Measurements from ENCODE around the gene ENTPD1.
"Not testable (repeated sequence)": the region's sequence is repeated elsewhere in the genome, so short reads cannot be mapped to it uniquely, and the experiment has no call there.

Gene ENTPD1

DNA sequence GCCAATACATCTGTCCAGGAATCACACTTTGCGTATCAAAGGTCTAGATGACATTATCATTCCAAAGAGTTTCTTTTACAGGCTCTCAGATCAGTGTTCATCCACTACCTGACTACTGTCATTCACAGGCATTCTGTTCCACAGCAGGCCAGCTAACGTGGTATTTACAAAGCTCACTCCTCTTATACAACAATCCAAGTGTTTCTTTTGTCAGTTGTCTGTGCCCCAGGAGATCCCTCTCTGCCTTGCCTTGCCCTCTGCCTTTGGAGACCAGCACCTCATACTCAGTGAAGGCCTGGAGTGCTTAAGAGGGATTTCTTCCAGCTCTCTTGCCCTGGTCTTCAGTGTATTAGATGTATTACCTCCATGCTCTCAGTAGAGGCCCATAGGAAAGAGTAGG is 117.2 kb downstream of the ENTPD1 start:
- no peaks in the 10 kb centered on the region for H3K79me2 ChIP-seq (ENCODE audit: low read length)
- no peaks in the 10 kb centered on the region for H4K20me1 ChIP-seq (ENCODE audit: insufficient read depth, low read length)
- TF ChIP-seq EZH2 (optimal IDR thresholded peaks at IDR 0.05; ENCODE audit: low read depth, low read length) (no peak), EZH2phosphoT487 (IDR thresholded peaks at IDR 0.05; ENCODE audit: low read length) (no peak)
- TF ChIP-seq, protein P1, sequence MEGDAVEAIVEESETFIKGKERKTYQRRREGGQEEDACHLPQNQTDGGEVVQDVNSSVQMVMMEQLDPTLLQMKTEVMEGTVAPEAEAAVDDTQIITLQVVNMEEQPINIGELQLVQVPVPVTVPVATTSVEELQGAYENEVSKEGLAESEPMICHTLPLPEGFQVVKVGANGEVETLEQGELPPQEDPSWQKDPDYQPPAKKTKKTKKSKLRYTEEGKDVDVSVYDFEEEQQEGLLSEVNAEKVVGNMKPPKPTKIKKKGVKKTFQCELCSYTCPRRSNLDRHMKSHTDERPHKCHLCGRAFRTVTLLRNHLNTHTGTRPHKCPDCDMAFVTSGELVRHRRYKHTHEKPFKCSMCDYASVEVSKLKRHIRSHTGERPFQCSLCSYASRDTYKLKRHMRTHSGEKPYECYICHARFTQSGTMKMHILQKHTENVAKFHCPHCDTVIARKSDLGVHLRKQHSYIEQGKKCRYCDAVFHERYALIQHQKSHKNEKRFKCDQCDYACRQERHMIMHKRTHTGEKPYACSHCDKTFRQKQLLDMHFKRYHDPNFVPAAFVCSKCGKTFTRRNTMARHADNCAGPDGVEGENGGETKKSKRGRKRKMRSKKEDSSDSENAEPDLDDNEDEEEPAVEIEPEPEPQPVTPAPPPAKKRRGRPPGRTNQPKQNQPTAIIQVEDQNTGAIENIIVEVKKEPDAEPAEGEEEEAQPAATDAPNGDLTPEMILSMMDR (IDR thresholded peaks at IDR 0.05; ENCODE audit: low read length) = no peak
- H2AFZ ChIP-seq (ENCODE audit: low read length) = no peak overlapping the region
- H3K4me1 ChIP-seq (ENCODE audit: low read length) = no peaks in the 10 kb centered on the region
- H3K4me2 ChIP-seq (ENCODE audit: low read depth, low read length) = no peak overlapping the region
- no peaks in the 10 kb centered on the region for H3K9me3 ChIP-seq (replicated peaks; ENCODE audit: insufficient read depth, low read length)
- no peak overlapping the region for H3K27ac ChIP-seq (ENCODE audit: low read length)
- H3K9me2 ChIP-seq (replicated peaks; ENCODE audit: insufficient read depth, low read length) = no peaks in the 10 kb centered on the region
- no peaks in the 10 kb centered on the region for H3F3A ChIP-seq (ENCODE audit: insufficient read depth, low read length)
- DNase-seq = no peak
- H3K9ac ChIP-seq (ENCODE audit: low read length) = no peak overlapping the region
- no peaks in the 10 kb centered on the region for H3K27me3 ChIP-seq (replicated peaks; ENCODE audit: insufficient read depth, low read length)
- H3K36me3 ChIP-seq (replicated peaks; ENCODE audit: insufficient read depth, low read length) = no peaks in the 10 kb centered on the region
- no peak overlapping the region for H3K4me3 ChIP-seq (ENCODE audit: low read length)

DNA sequence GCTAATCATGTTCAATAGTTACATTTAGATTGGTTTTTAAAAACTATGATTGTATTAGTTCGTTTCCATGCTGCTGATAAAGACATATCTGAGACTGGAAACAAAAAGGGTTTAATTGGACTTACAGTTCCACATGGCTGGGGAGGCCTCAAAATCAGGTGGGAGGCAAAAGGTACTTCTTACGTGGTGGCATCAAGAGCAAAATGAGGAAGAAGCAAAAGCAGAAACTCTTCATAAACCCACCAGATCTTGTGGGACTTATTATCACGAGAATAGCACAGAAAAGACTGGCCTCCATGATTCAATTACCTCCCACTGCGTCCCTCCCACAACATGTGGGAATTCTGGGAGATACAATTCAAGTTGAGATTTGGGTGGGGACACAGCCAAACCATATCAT is 117.7 kb downstream of the ENTPD1 start:
- no peak overlapping the region for H3K9ac ChIP-seq (ENCODE audit: low read length)
- no peak overlapping the region for H3K4me3 ChIP-seq (ENCODE audit: low read length)
- H3K27me3 ChIP-seq (replicated peaks; ENCODE audit: insufficient read depth, low read length) = no peaks in the 10 kb centered on the region
- no peak overlapping the region for H2AFZ ChIP-seq (ENCODE audit: low read length)
- no peak overlapping the region for H3K4me2 ChIP-seq (ENCODE audit: low read depth, low read length)
- no peaks in the 10 kb centered on the region for H3K9me2 ChIP-seq (replicated peaks; ENCODE audit: insufficient read depth, low read length)
- TF ChIP-seq, protein P1 (IDR thresholded peaks at IDR 0.05; ENCODE audit: low read length) = no peak
- TF ChIP-seq EZH2phosphoT487 (IDR thresholded peaks at IDR 0.05; ENCODE audit: low read length) = no peak
- TF ChIP-seq EZH2 (optimal IDR thresholded peaks at IDR 0.05; ENCODE audit: low read depth, low read length) = no peak
- no peaks in the 10 kb centered on the region for H3K9me3 ChIP-seq (replicated peaks; ENCODE audit: insufficient read depth, low read length)
- no peaks in the 10 kb centered on the region for H3K4me1 ChIP-seq (ENCODE audit: low read length)
- no peaks in the 10 kb centered on the region for H3F3A ChIP-seq (ENCODE audit: insufficient read depth, low read length)
- H3K36me3 ChIP-seq (replicated peaks; ENCODE audit: insufficient read depth, low read length) = no peaks in the 10 kb centered on the region
- H4K20me1 ChIP-seq (ENCODE audit: insufficient read depth, low read length) = no peaks in the 10 kb centered on the region
- H3K79me2 ChIP-seq (ENCODE audit: low read length) = no peaks in the 10 kb centered on the region
- DNase-seq = no peak
- H3K27ac ChIP-seq (ENCODE audit: low read length) = no peak overlapping the region

DNA sequence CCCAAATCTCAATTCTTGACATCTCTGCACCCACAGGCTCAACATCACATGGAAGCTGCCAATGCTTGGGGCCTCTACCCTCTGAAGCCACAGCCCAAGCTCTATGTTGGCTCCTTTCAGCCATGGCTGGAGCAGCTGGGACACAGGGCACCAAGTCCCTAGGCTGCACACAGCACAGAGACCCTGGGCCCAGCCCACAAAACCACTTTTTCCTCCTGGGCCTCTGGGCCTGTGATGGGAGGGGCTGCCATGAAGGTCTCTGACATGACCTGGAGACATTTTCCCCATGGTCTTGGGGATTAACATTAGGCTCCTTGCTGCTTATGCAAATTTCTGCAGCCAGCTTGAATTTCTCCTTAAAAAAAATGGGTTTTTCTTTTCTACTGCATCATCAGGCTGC is 118.8 kb downstream of the ENTPD1 start:
- DNase-seq; H2AFZ ChIP-seq (ENCODE audit: low read length); H3K4me2 ChIP-seq (ENCODE audit: low read depth, low read length); H3K79me2 ChIP-seq (ENCODE audit: low read length); H3K27me3 ChIP-seq (replicated peaks; ENCODE audit: insufficient read depth, low read length); H4K20me1 ChIP-seq (ENCODE audit: insufficient read depth, low read length); H3K9me3 ChIP-seq (replicated peaks; ENCODE audit: insufficient read depth, low read length); H3K9me2 ChIP-seq (replicated peaks; ENCODE audit: insufficient read depth, low read length); H3K4me1 ChIP-seq (ENCODE audit: low read length); H3F3A ChIP-seq (ENCODE audit: insufficient read depth, low read length); H3K4me3 ChIP-seq (ENCODE audit: low read length); H3K27ac ChIP-seq (ENCODE audit: low read length); H3K36me3 ChIP-seq (replicated peaks; ENCODE audit: insufficient read depth, low read length); H3K9ac ChIP-seq (ENCODE audit: low read length): not testable (repeated sequence)

DNA sequence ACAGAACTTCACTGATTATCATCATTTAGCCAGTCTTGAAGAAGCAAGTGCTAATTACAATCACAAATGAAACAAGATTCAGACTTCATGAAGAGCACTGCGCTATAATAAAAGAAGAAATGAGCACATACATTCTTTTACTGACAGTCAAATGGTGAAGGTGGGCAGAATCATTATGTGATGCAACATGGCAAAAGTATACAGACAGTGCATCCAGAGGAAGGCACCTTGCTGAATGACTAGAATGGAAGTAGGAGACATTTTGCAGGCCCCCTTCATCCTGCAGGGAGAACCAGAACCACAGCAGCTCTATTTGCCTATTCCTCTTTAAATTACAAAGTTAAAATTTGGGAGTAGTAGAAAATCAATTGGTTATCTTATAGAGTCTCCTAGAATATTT is 120.8 kb downstream of the ENTPD1 start:
- H3K4me2 ChIP-seq (ENCODE audit: low read depth, low read length) = no peak overlapping the region
- no peaks in the 10 kb centered on the region for H3K79me2 ChIP-seq (ENCODE audit: low read length)
- DNase-seq = no peak
- H3K27ac ChIP-seq (ENCODE audit: low read length) = no peak overlapping the region
- H3K4me3 ChIP-seq (ENCODE audit: low read length) = no peak overlapping the region
- H3K36me3 ChIP-seq (replicated peaks; ENCODE audit: insufficient read depth, low read length) = no peaks in the 10 kb centered on the region
- H2AFZ ChIP-seq (ENCODE audit: low read length) = no peak overlapping the region
- H4K20me1 ChIP-seq (ENCODE audit: insufficient read depth, low read length) = no peaks in the 10 kb centered on the region
- no peaks in the 10 kb centered on the region for H3K27me3 ChIP-seq (replicated peaks; ENCODE audit: insufficient read depth, low read length)
- TF ChIP-seq, protein P1 (IDR thresholded peaks at IDR 0.05; ENCODE audit: low read length) = no peak
- TF ChIP-seq EZH2phosphoT487 (IDR thresholded peaks at IDR 0.05; ENCODE audit: low read length) (no peak), EZH2 (optimal IDR thresholded peaks at IDR 0.05; ENCODE audit: low read depth, low read length) (no peak)
- no peaks in the 10 kb centered on the region for H3K9me2 ChIP-seq (replicated peaks; ENCODE audit: insufficient read depth, low read length)
- H3F3A ChIP-seq (ENCODE audit: insufficient read depth, low read length) = no peaks in the 10 kb centered on the region
- no peak overlapping the region for H3K9ac ChIP-seq (ENCODE audit: low read length)
- H3K4me1 ChIP-seq (ENCODE audit: low read length) = no peaks in the 10 kb centered on the region
- H3K9me3 ChIP-seq (replicated peaks; ENCODE audit: insufficient read depth, low read length) = no peaks in the 10 kb centered on the region

Data from MM.1S (cell line).